ENCODE data around the gene MESP1. TPM values are rescaled to one million over a fixed set of nuclear protein-coding genes. Genes with fewer than 3 reads are reported as not detected.

Gene MESP1
- total RNA-seq, 1 donor from 2014 or later: 0.44 TPM

- ATAC-seq: no peak
These were observed 7.2 kb upstream of the MESP1 start for GRCh38 chr15:89758283-89758682.

GRCh38 chr15:89756897-89757296, 5.8 kb upstream of the MESP1 start:
- no peak for ATAC-seq

GRCh38 chr15:89755701-89756100, 4.7 kb upstream of the MESP1 start:
- no peak for ATAC-seq

- no peak for ATAC-seq
These were observed 3.5 kb upstream of the MESP1 start for GRCh38 chr15:89754361-89755154.

GRCh38 chr15:89753855-89754254, 2.8 kb upstream of the MESP1 start:
- no peak for ATAC-seq

GRCh38 chr15:89751748-89752147, 699 bp upstream of the MESP1 start:
- peak; percentile 63 for ATAC-seq

GRCh38 chr15:89749951-89750559, 994 bp downstream of the MESP1 start:
- peak; percentile 3 for ATAC-seq

- ATAC-seq: no peak
These were observed 1.5 kb downstream of the MESP1 start for GRCh38 chr15:89749526-89749925.

- no peak for ATAC-seq
These were observed 2.0 kb downstream of the MESP1 start for GRCh38 chr15:89749054-89749453.

GRCh38 chr15:89747708-89748682, 3.1 kb downstream of the MESP1 start:
- no peak for ATAC-seq

GRCh38 chr15:89746386-89746780, 4.7 kb downstream of the MESP1 start:
- ATAC-seq: no peak

- no peak for ATAC-seq
These were observed 5.3 kb downstream of the MESP1 start for GRCh38 chr15:89745768-89746167.

- ATAC-seq: no peak
These were observed 5.9 kb downstream of the MESP1 start for GRCh38 chr15:89745131-89745530.

- no peak for ATAC-seq
These were observed 7.5 kb downstream of the MESP1 start for GRCh38 chr15:89743594-89743993.

GRCh38 chr15:89743011-89743410, 8.0 kb downstream of the MESP1 start:
- no peak for ATAC-seq

GRCh38 chr15:89740137-89740536, 10.9 kb downstream of the MESP1 start:
- peak; percentile 77 for ATAC-seq

- no peak for ATAC-seq
These were observed 15.3 kb downstream of the MESP1 start for GRCh38 chr15:89735773-89736172.

GRCh38 chr15:89732451-89733172, 18.4 kb downstream of the MESP1 start:
- ATAC-seq: no peak

- no peak for ATAC-seq
These were observed 19.8 kb downstream of the MESP1 start for GRCh38 chr15:89731275-89731674.

GRCh38 chr15:89728254-89728653, 22.8 kb downstream of the MESP1 start:
- ATAC-seq: no peak

- ATAC-seq: no peak
These were observed 26.0 kb downstream of the MESP1 start for GRCh38 chr15:89725064-89725463.

- no peak for ATAC-seq
These were observed 26.4 kb downstream of the MESP1 start for GRCh38 chr15:89724621-89725020.
